Panc1 (cell line): ENCODE measurements around the gene ELF4. TPM values are rescaled to one million over a fixed set of nuclear protein-coding genes. Genes with fewer than 3 reads are reported as not detected.

ENCODE experiments used
- ATAC-seq: fragments of 200-7000 bp; cut with Tn5 transposase; 2 replicates; pipeline ENCODE4 v1.9.1; 2020; ENCODE audit warnings: mild to moderate bottlenecking, moderate library complexity
- BruUV-seq: library from RNA; stranded (reverse); fragments of 400-500 nt; replicated peaks from 2 replicates; lab custom pipeline; 2021; lab: Mats Ljungman, UMichigan
- CTCF ChIA-PET: fragments of 300-600 bp; sonication (Branson Sonifier 250); formaldehyde crosslinking; loops from one replicate; lab custom pipeline; 2022; ENCODE audit warnings: antibody characterized with exemption; lab: Charles Lee
- POLR2A ChIA-PET: fragments of 300-600 bp; sonication (Branson Sonifier 250); formaldehyde crosslinking; loops from one replicate; lab custom pipeline; 2022; ENCODE audit warnings: antibody characterized with exemption; lab: Charles Lee
- DNase-seq: peaks from one replicate; pipeline ENCODE4 v3.0.0-alpha.2; 2010; ENCODE audit warnings: low read depth, low spot score
- H3K27ac ChIP-seq: 2 replicates; pipeline ENCODE4 v1.5.1; 2011; ENCODE audit warnings: mild to moderate bottlenecking, low read length, inconsistent platforms
- H3K27me3 ChIP-seq: fragments of 200-500 bp; sonication (Bioruptor generic); 2 replicates; pipeline ENCODE4 v1.6.0; 2014; ENCODE audit warnings: low read length, inconsistent platforms; ENCODE audit not compliant: control insufficient read depth, insufficient read depth
- H3K36me3 ChIP-seq: fragments of 200-500 bp; sonication (Bioruptor generic); 2 replicates; pipeline ENCODE4 v1.5.1; 2014; ENCODE audit warnings: inconsistent platforms, mild to moderate bottlenecking, low read length, moderate library complexity; ENCODE audit not compliant: control insufficient read depth, insufficient read depth
- H3K4me1 ChIP-seq: 2 replicates; pipeline ENCODE4 v1.5.1; 2011; ENCODE audit warnings: inconsistent platforms, mild to moderate bottlenecking, low read length, moderate library complexity; ENCODE audit not compliant: control insufficient read depth, insufficient read depth
- H3K4me3 ChIP-seq, 2 experiments: 2 replicates each; pipeline ENCODE4 v1.5.1; 2011 to 2012; ENCODE audit warnings: low read depth in 2 of 2, low read length in 2 of 2, mild to moderate bottlenecking in 2 of 2, inconsistent platforms in 1 of 2, moderate library complexity in 1 of 2
- H3K9me3 ChIP-seq: fragments of 200-500 bp; sonication (Bioruptor generic); 2 replicates; pipeline ENCODE4 v1.5.1; 2014; ENCODE audit warnings: low read depth, mild to moderate bottlenecking, inconsistent platforms, low read length, moderate library complexity; ENCODE audit not compliant: control insufficient read depth, insufficient read depth
- CTCF ChIP-seq: fragments of 450-650 bp; IDR thresholded peaks from 2 replicates; pipeline ENCODE4 v1.5.1; 2017; ENCODE audit warnings: mild to moderate bottlenecking
- POLR2AphosphoS5 ChIP-seq: IDR thresholded peaks from 2 replicates; pipeline ENCODE4 v1.6.1; 2012; ENCODE audit warnings: mild to moderate bottlenecking, low read depth, low read length, moderate library complexity
- REST ChIP-seq, 2 experiments: IDR thresholded peaks; 2 replicates each; pipeline ENCODE4 v1.6.1; 2011 to 2012; ENCODE audit warnings: low read depth in 2 of 2, control low read depth in 1 of 2, low read length in 1 of 2, mild to moderate bottlenecking in 1 of 2, moderate library complexity in 1 of 2; ENCODE audit not compliant: insufficient read depth in 1 of 2
- SIN3A ChIP-seq: IDR thresholded peaks from 2 replicates; pipeline ENCODE4 v1.6.1; 2012; ENCODE audit warnings: low read depth, mild to moderate bottlenecking, low read length, moderate library complexity, borderline replicate concordance; ENCODE audit not compliant: insufficient read depth
- TCF7L2 ChIP-seq: IDR thresholded peaks from 2 replicates; pipeline ENCODE4 v1.6.1; 2011; ENCODE audit warnings: mild to moderate bottlenecking, low read depth, low read length, inconsistent platforms
- in situ Hi-C: cut with HindIII; loops from 2 replicates; pipeline ENCODE4 v1.10.0; 2016; ENCODE audit warnings: low sequenced_read_pairs, low pct_unique_long_range_greater_than_20kb
- intact Hi-C: fragments of 100-400 bp; cut with micrococcal nuclease; formaldehyde crosslinking; loops from one replicate; pipeline ENCODE4 v1.10.0; 2022; ENCODE audit not compliant: unreplicated experiment
- total RNA-seq: library from RNA; stranded (reverse); gene quantifications from one replicate; pipeline ENCODE4 v1.2.1, GENCODE V29; 2021; ENCODE audit not compliant: unreplicated experiment

ELF4 gene
- total RNA-seq, 1 experiment from 2014 or later, result 48.0 TPM

- no peaks in the 10 kb centered on the region for H3K4me1 ChIP-seq
- H3K27me3 ChIP-seq, result no peaks in the 10 kb centered on the region
- TF ChIP-seq CTCF (peak; percentile 88), REST (IDR thresholded peaks at IDR 0.05; ENCODE audit: insufficient read depth in 1 of 2, low read depth in 2 of 2, low read length in 1 of 2) (no peak)
- H3K9me3 ChIP-seq, result no peaks in the 10 kb centered on the region
- H3K36me3 ChIP-seq, result peaks cover 36% of the 10 kb centered on the region
- ATAC-seq (peak; percentile 67), DNase-seq (peak; percentile 13)
- BruUV-seq, result no TSS peak
- no peak overlapping the region for H3K4me3 ChIP-seq
- CTCF ChIA-PET, result interaction anchor here (0.5 to 1.3 kb wide), 5 partner anchors 15 to 106 kb away, joined by 3 to 5 read pairs (median 4); no protein-coding TSS in a partner anchor
- H3K27ac ChIP-seq, result no peak overlapping the region
- intact Hi-C loops, result loop anchor here (10.0 kb wide), 1 partner anchor 103 kb away; no protein-coding TSS in a partner anchor
- POLR2A ChIA-PET, result interaction anchor here (0.6 kb wide), 1 partner anchor 20 kb away, joined by 12 read pairs; no protein-coding TSS in a partner anchor
- in situ Hi-C loops, result no loop called here
These were observed 82.1 kb downstream of the ELF4 start for GRCh38 chrX:130028196-130028595.

DNA sequence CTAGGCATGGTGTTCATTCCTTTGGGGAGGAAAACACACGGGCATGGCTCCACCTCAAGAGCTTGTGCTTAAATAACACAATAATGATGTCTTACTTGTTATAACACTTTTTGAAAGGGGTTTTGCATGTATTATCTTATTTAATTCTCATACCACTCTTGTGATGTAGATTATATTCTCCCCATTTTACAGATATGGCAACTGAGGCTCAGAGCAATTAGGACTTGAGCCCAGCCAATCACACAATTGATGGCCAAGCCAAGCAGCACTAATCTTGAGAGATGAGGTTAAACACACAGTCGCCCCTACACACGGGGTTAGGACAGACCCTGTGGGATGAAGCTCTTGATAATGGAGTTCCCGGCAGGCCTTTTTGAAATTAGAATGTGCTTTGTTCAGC lies 82.7 kb downstream of the ELF4 start:
- POLR2A ChIA-PET, result no interaction called here
- Histone ChIP-seq H3K4me1 (no peaks in the 10 kb centered on the region), H3K27ac (no peak overlapping the region), H3K36me3 (peaks cover 39% of the 10 kb centered on the region), H3K4me3 (no peak overlapping the region), H3K9me3 (no peaks in the 10 kb centered on the region), H3K27me3 (no peaks in the 10 kb centered on the region)
- TF ChIP-seq REST (IDR thresholded peaks at IDR 0.05; ENCODE audit: insufficient read depth in 1 of 2, low read depth in 2 of 2, low read length in 1 of 2) (no peak), TCF7L2 (no peak), CTCF (no peak), SIN3A (no peak), POLR2AphosphoS5 (no peak)
- no TSS peak for BruUV-seq
- in situ Hi-C loops (no loop called here), intact Hi-C loops (loop anchor here (10.0 kb wide), 1 partner anchor 103 kb away; no protein-coding TSS in a partner anchor)
- CTCF ChIA-PET, result interaction anchor here (0.5 to 1.3 kb wide), 4 partner anchors 16 to 102 kb away, joined by 3 to 5 read pairs (median 4); no protein-coding TSS in a partner anchor
- no peak for DNase-seq
- ATAC-seq, result no peak
